GM12875 (cell line): ENCODE data around the gene PPP1R12A.
A peak's percentile ranks its signal among the peaks of the same experiment; 100 is the strongest.

ENCODE experiments used
- H3K4me3 ChIP-seq: one replicate; pipeline ENCODE4 v1.5.1; 2011; ENCODE audit warnings: low read depth, low read length, control low read depth
- TF ChIP-seq, protein P1 (sequence below): IDR thresholded peaks from 2 replicates; pipeline ENCODE4 v1.5.1; 2011; ENCODE audit warnings: low read depth, mild to moderate bottlenecking, control low read depth, inconsistent platforms, low read length, moderate library complexity, borderline replicate concordance; ENCODE audit not compliant: insufficient read depth

Gene PPP1R12A

DNA sequence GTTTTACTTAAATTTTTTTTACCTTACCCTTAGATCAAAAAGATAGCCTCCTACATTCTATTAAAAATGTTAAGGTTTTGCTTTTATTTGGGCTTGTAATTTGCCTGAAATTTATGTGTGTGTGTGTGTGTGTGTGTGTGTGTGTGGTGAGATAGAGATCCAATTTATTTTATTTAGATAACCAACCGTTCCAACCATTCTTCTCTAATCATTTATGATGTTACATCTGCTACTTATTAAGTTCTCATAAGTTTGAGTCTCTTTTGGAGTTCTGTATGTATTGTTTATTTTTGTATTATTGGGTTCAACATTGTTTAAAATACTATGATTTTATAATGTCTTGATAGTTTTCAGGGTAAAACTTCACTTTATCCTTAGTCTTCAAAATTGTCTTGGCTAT lies 173.6 kb downstream of the PPP1R12A start:
- TF ChIP-seq, protein P1, sequence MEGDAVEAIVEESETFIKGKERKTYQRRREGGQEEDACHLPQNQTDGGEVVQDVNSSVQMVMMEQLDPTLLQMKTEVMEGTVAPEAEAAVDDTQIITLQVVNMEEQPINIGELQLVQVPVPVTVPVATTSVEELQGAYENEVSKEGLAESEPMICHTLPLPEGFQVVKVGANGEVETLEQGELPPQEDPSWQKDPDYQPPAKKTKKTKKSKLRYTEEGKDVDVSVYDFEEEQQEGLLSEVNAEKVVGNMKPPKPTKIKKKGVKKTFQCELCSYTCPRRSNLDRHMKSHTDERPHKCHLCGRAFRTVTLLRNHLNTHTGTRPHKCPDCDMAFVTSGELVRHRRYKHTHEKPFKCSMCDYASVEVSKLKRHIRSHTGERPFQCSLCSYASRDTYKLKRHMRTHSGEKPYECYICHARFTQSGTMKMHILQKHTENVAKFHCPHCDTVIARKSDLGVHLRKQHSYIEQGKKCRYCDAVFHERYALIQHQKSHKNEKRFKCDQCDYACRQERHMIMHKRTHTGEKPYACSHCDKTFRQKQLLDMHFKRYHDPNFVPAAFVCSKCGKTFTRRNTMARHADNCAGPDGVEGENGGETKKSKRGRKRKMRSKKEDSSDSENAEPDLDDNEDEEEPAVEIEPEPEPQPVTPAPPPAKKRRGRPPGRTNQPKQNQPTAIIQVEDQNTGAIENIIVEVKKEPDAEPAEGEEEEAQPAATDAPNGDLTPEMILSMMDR = no peak
- H3K4me3 ChIP-seq = no peak overlapping the region

DNA sequence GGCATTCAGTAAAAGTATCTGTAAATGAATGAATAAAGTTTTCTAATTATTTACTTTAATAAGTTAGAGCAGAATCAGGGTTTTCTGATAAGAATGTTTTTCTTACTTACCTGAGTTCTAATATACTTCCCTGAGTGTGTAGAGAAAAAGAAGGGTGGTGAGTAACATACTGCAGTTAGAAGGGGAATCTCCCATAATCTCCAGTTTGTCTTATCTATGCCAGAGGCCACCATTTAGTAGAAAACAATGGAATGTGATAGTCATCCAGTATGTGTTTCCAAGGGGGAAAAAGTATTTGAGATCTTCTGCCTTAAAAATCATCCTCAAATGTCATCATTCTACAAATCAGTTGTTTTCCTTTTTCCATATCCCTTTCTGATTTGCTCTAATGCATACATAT lies 187.6 kb downstream of the PPP1R12A start:
- no peak overlapping the region for H3K4me3 ChIP-seq
- TF ChIP-seq, protein P1 = no peak

DNA sequence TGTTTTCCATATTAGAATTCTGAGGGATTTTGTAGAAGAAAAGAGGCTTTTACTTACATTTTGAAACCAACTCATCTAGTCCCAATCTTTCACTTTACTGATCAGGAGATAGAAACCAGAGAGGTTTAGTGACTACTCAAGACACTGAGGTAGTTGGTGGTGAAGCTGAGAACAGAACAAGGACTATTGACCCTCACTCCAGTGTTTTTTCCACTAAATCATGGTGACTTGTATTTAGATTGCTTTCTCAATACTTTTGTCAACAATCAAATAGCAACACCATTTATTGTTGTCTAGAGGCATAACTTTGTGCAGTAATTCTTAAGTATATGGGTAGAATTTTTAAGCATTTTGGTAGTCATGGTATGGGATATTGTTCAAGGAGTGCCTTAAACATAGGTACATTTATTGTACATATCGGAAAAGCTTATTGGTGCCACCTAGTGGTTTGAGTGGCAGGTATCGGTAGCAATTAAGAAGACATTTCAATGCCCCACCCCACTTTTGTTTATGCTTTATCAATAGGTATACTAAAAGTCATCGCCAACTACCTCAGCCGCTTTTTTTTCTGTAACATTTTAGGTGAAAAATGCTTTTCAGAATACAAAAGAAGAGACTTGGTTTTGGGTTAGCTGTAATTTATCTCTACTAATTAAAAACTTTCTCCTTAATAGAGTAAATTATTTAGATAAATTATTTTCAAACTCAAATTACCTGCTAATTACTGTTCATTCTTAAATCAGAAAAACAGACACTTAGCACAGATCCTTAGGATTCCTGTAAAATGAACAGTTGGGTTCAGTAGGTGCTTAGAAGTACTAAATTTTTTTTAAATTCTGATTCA lies 196.8 kb downstream of the PPP1R12A start:
- TF ChIP-seq, protein P1 = peak; percentile 55; the same call in 1 of the 2 replicates
- no peak overlapping the region for H3K4me3 ChIP-seq

DNA sequence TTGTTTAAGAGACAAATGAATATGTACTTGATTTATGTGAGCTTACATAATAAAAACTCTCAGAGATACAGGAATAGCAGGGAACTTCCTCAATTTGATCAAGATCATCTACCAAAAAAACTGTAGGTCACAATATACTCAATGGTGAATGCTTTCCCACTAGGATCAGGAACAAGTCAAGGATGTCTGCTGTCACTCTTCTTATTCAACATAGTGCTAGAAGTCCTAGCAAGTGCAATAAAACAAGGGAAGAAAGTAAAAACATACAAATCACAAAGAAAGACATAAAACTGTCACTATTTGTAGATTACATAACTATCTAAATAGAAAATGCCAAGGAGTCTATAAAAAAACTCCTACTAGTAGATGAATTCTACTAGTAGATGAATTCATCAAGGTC lies 202.3 kb downstream of the PPP1R12A start:
- TF ChIP-seq, protein P1 = no peak
- H3K4me3 ChIP-seq = no peak overlapping the region

DNA sequence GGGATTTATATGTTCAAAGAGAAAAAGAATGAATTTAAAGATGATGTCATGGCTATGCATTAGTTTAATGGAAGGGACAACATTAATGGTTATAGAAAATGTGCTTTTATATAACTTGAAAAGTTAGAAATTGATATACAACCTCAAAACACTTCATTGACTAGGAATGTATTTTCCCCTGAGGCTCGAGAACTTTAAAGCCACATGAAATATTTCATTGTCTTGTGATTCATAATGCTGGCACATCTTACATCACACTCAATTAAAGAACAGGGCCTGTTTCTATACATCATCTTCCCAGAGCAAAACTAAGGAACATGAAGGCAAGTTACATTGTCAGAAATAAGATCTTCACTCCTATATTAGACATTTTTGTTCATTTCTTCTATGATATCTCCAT lies 208.9 kb downstream of the PPP1R12A start:
- no peak overlapping the region for H3K4me3 ChIP-seq
- TF ChIP-seq, protein P1 = no peak
